Measurements from ENCODE around the gene RGPD8. TPM values are rescaled to one million over a fixed set of nuclear protein-coding genes. Genes with fewer than 3 reads are reported as not detected.

RGPD8 gene
- total RNA-seq, 2 experiments from 2014 or later = 13.5 to 13.6 TPM

DNA sequence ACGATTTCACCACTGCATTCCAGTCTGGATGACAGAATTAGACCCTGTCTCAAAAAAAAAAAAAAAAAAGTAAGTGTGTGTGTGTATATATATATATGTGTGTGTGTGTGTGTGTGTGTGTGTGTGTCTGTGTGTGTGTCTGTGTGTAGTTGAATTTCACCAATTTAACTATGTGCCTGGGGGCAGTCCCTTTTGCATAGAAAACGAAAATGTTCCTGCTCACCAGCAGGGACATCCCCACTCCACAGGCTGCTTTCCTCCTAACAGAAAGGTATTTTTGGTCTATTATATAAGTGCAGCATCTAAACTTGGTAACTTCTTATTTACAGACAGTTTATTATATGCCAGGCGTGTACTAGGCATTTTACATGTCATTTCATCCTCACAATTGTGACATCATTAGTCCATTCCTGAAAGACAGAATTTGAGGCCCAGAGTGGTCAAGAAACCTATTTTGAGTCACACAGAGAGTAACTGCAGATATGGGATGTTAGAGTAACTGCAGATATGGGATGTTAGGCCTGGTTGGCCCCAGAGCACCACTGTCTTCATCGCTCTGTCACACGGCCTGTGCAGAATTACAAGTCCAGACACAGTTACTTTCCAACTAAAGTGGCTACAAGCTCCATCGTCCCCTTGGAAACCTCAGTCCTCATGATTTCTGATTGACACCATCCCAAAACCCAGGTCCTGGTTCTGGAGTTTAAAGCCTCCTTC, 39.3 kb upstream of the RGPD8 start:
- no peak overlapping the region for H3K4me3 Mint-ChIP-seq
- intact Hi-C loops (cut with micrococcal nuclease) = no loop called here
- H3K4me1 Mint-ChIP-seq (ENCODE audit: low read depth) = peaks cover 3% of the 10 kb centered on the region
- peak; percentile 29 for DNase-seq
- TF ChIP-seq CTCF (IDR thresholded peaks at IDR 0.05) = no peak
- no peaks in the 10 kb centered on the region for H3K36me3 Mint-ChIP-seq (ENCODE audit: low read depth)
- ATAC-seq = peak; percentile 65
- ChIA-PET POLR2A (no interaction called here), CTCF (interaction anchor here (0.9 to 1.5 kb wide), 2 partner anchors 8 to 37 kb away, joined by 3 to 5 read pairs; no protein-coding TSS in a partner anchor)
- no peak overlapping the region for H3K27ac Mint-ChIP-seq
- no peaks in the 10 kb centered on the region for H3K27me3 Mint-ChIP-seq
- no peaks in the 10 kb centered on the region for H3K9me3 Mint-ChIP-seq

DNA sequence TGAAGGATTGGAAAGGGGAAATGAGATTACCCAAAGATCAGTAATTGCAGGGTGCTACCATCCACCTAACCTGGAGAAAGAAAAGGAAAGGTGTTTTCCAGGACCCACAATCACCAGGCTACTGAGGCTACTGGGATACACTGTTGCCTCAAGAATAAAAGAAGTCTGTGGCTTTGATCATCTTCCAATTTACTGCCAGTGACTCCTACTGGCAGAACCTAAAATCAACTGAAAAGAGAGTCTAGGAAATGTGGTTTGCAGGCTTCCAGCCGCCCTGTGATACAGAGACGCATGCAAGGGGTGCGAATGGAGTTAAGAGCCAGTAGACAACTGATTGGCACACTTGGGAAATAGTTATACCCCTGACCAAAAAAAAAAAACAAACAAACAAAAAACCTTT, 31.9 kb upstream of the RGPD8 start:
- ChIA-PET CTCF (no interaction called here), POLR2A (no interaction called here)
- no peak overlapping the region for H3K4me3 Mint-ChIP-seq
- H3K27me3 Mint-ChIP-seq = peaks cover 8% of the 10 kb centered on the region
- ATAC-seq (no peak), DNase-seq (no peak)
- no peaks in the 10 kb centered on the region for H3K36me3 Mint-ChIP-seq (ENCODE audit: low read depth)
- H3K9me3 Mint-ChIP-seq = no peaks in the 10 kb centered on the region
- no peaks in the 10 kb centered on the region for H3K4me1 Mint-ChIP-seq (ENCODE audit: low read depth)
- no peak overlapping the region for H3K27ac Mint-ChIP-seq
- no peak for TF ChIP-seq CTCF (IDR thresholded peaks at IDR 0.05)
- intact Hi-C loops (cut with micrococcal nuclease) = no loop called here

DNA sequence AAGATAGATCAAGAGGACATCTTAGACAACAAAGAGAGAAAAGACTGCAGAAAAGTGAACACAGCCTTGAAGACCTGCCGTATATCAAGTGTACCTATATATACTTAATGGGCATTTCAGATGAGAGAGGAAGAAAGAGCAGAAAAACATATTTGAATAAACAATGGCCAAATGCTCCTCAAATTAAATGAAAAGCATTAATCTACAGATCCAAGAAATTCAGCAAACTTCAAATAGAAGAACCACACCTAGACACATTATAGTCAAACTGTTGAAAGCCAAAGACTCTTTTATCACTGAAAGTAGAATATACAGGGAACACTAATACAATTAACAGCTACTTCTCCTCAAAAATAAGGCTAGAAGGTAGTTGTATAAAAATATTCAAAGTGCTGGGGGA, 29.8 kb upstream of the RGPD8 start:
- intact Hi-C loops (cut with micrococcal nuclease) = no loop called here

GRCh38 chr2:112462178-112462577, 28.7 kb upstream of the RGPD8 start:
- ChIA-PET CTCF (interaction anchor here (1.1 to 1.3 kb wide), 2 partner anchors 10 to 12 kb away, joined by 3 to 4 read pairs; no protein-coding TSS in a partner anchor), POLR2A (no interaction called here)
- H3K4me3 Mint-ChIP-seq = no peak overlapping the region
- intact Hi-C loops (cut with micrococcal nuclease) = no loop called here
- ATAC-seq (no peak), DNase-seq (no peak)
- H3K27ac Mint-ChIP-seq = no peak overlapping the region
- H3K36me3 Mint-ChIP-seq (ENCODE audit: low read depth) = no peaks in the 10 kb centered on the region
- no peak for TF ChIP-seq CTCF (IDR thresholded peaks at IDR 0.05)
- no peaks in the 10 kb centered on the region for H3K9me3 Mint-ChIP-seq
- peaks cover 8% of the 10 kb centered on the region for H3K27me3 Mint-ChIP-seq
- no peaks in the 10 kb centered on the region for H3K4me1 Mint-ChIP-seq (ENCODE audit: low read depth)

More for the DNA sequence above, 29.8 kb upstream of the RGPD8 start:
- CTCF ChIA-PET = no interaction called here
- ATAC-seq = no peak
- no peak overlapping the region for H3K27ac Mint-ChIP-seq
- peaks cover 8% of the 10 kb centered on the region for H3K27me3 Mint-ChIP-seq
- H3K4me3 Mint-ChIP-seq = no peak overlapping the region
- no peaks in the 10 kb centered on the region for H3K36me3 Mint-ChIP-seq (ENCODE audit: low read depth)
- no peak for TF ChIP-seq CTCF (IDR thresholded peaks at IDR 0.05)
- no peaks in the 10 kb centered on the region for H3K4me1 Mint-ChIP-seq (ENCODE audit: low read depth)
- DNase-seq = no peak
- H3K9me3 Mint-ChIP-seq = no peaks in the 10 kb centered on the region
- POLR2A ChIA-PET = no interaction called here

DNA sequence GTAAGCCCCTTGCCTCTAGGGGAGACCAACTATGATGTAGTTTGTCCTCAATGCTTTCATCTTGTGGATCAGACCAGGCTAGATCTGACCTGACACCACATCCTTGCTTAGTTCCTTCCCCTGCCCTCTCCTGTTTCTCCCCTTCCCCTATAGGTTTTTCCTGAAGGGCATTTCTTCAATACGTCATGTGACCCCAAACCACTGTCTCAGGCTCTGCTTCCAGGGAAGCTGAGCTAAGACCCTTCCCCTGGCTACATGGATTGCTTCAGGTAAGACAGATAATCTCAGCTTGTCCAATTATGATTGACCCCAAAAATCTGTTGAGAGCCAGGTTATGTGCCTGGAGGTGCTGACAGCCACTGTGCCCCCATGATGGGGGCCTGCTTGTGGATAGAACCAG, 25.9 kb upstream of the RGPD8 start:
- DNase-seq (no peak), ATAC-seq (no peak)
- CTCF ChIA-PET = no interaction called here
- Mint-ChIP-seq H3K27me3 (peaks cover 7% of the 10 kb centered on the region), H3K27ac (no peak overlapping the region), H3K36me3 (ENCODE audit: low read depth) (no peaks in the 10 kb centered on the region), H3K9me3 (no peaks in the 10 kb centered on the region), H3K4me1 (ENCODE audit: low read depth) (no peaks in the 10 kb centered on the region), H3K4me3 (no peak overlapping the region)
- POLR2A ChIA-PET = no interaction called here
- intact Hi-C loops (cut with micrococcal nuclease) = no loop called here
- no peak for TF ChIP-seq CTCF (IDR thresholded peaks at IDR 0.05)
